ENCODE results near the gene KCNMB1. TPM values are rescaled to one million over a fixed set of nuclear protein-coding genes. Genes with fewer than 3 reads are reported as not detected.

KCNMB1 gene
- total RNA-seq, 2 donors from 2014 or later: 0.42 to 0.44 TPM

- no peaks in the 10 kb centered on the region for H3K36me3 Mint-ChIP-seq (ENCODE audit: low read depth)
- H3K27ac Mint-ChIP-seq: no peak overlapping the region
- no peak for ATAC-seq
- H3K4me3 Mint-ChIP-seq: no peak overlapping the region
- no peak for DNase-seq
- H3K4me1 Mint-ChIP-seq: peaks cover 12% of the 10 kb centered on the region
- H3K27me3 Mint-ChIP-seq: peaks cover 14% of the 10 kb centered on the region
- no peaks in the 10 kb centered on the region for H3K9me3 ChIP-seq (ENCODE audit: control insufficient read depth, low read length, poor library complexity, severe bottlenecking)
Observed at GRCh38 chr5:170342153-170342725, 46.9 kb downstream of the KCNMB1 start.

GRCh38 chr5:170341545-170341944 is 47.6 kb downstream of the KCNMB1 start:
- H3K27ac Mint-ChIP-seq: no peak overlapping the region
- no peaks in the 10 kb centered on the region for H3K36me3 Mint-ChIP-seq (ENCODE audit: low read depth)
- no peaks in the 10 kb centered on the region for H3K9me3 ChIP-seq (ENCODE audit: control insufficient read depth, low read length, poor library complexity, severe bottlenecking)
- no peak for DNase-seq
- H3K4me1 Mint-ChIP-seq: peaks cover 16% of the 10 kb centered on the region
- H3K27me3 Mint-ChIP-seq: peaks cover 13% of the 10 kb centered on the region
- ATAC-seq: no peak
- H3K4me3 Mint-ChIP-seq: no peak overlapping the region

GRCh38 chr5:170339780-170340167 is 49.4 kb downstream of the KCNMB1 start:
- ATAC-seq (no peak), DNase-seq (no peak)
- Mint-ChIP-seq H3K4me3 (no peak overlapping the region), H3K36me3 (ENCODE audit: low read depth) (peaks cover under 1% of the 10 kb centered on the region), H3K4me1 (peaks cover 32% of the 10 kb centered on the region), H3K27me3 (peaks cover 7% of the 10 kb centered on the region), H3K27ac (no peak overlapping the region)
- no peaks in the 10 kb centered on the region for H3K9me3 ChIP-seq (ENCODE audit: control insufficient read depth, low read length, poor library complexity, severe bottlenecking)

GRCh38 chr5:170338933-170339779 is 50.0 kb downstream of the KCNMB1 start:
- Mint-ChIP-seq H3K36me3 (ENCODE audit: low read depth) (peaks cover 2% of the 10 kb centered on the region), H3K4me1 (peaks cover 38% of the 10 kb centered on the region), H3K27ac (peak overlapping the region; percentile 65), H3K4me3 (no peak overlapping the region), H3K27me3 (peaks cover under 1% of the 10 kb centered on the region)
- ATAC-seq: peak; percentile 83
- H3K9me3 ChIP-seq (ENCODE audit: control insufficient read depth, low read length, poor library complexity, severe bottlenecking): no peaks in the 10 kb centered on the region
- DNase-seq: peak; percentile 38 to 52 (median 46)

- no peaks in the 10 kb centered on the region for H3K9me3 ChIP-seq (ENCODE audit: control insufficient read depth, low read length, poor library complexity, severe bottlenecking)
- H3K4me3 Mint-ChIP-seq: no peak overlapping the region
- DNase-seq: no peak
- ATAC-seq: peak; percentile 30
- peaks cover 45% of the 10 kb centered on the region for H3K4me1 Mint-ChIP-seq
- H3K27me3 Mint-ChIP-seq: no peaks in the 10 kb centered on the region
- peak overlapping the region; percentile 65 for H3K27ac Mint-ChIP-seq
- H3K36me3 Mint-ChIP-seq (ENCODE audit: low read depth): peaks cover 2% of the 10 kb centered on the region
Observed at GRCh38 chr5:170338291-170338690, 50.9 kb downstream of the KCNMB1 start.

GRCh38 chr5:170337045-170337733 is 52.0 kb downstream of the KCNMB1 start:
- peak overlapping the region; percentile 43 for H3K4me3 Mint-ChIP-seq
- no peaks in the 10 kb centered on the region for H3K27me3 Mint-ChIP-seq
- ATAC-seq (no peak), DNase-seq (no peak)
- peaks cover 55% of the 10 kb centered on the region for H3K4me1 Mint-ChIP-seq
- no peak overlapping the region for H3K27ac Mint-ChIP-seq
- no peaks in the 10 kb centered on the region for H3K9me3 ChIP-seq (ENCODE audit: control insufficient read depth, low read length, poor library complexity, severe bottlenecking)
- H3K36me3 Mint-ChIP-seq (ENCODE audit: low read depth): peaks cover 2% of the 10 kb centered on the region

- H3K9me3 ChIP-seq (ENCODE audit: control insufficient read depth, low read length, poor library complexity, severe bottlenecking): no peaks in the 10 kb centered on the region
- Mint-ChIP-seq H3K4me3 (peak overlapping the region; percentile 56), H3K27ac (no peak overlapping the region), H3K36me3 (ENCODE audit: low read depth) (peaks cover 2% of the 10 kb centered on the region), H3K4me1 (peaks cover 62% of the 10 kb centered on the region), H3K27me3 (no peaks in the 10 kb centered on the region)
- DNase-seq (no peak), ATAC-seq (no peak)
Observed at GRCh38 chr5:170336065-170336464, 53.1 kb downstream of the KCNMB1 start.

- no peak for ATAC-seq
- Mint-ChIP-seq H3K4me1 (peaks cover 67% of the 10 kb centered on the region), H3K4me3 (peak overlapping the region; percentile 88), H3K36me3 (ENCODE audit: low read depth) (peaks cover 2% of the 10 kb centered on the region), H3K27me3 (no peaks in the 10 kb centered on the region), H3K27ac (no peak overlapping the region)
- no peak for DNase-seq
- H3K9me3 ChIP-seq (ENCODE audit: control insufficient read depth, low read length, poor library complexity, severe bottlenecking): no peaks in the 10 kb centered on the region
Observed at GRCh38 chr5:170334626-170335025, 54.5 kb downstream of the KCNMB1 start.

- peak overlapping the region; percentile 88 for H3K4me3 Mint-ChIP-seq
- H3K9me3 ChIP-seq (ENCODE audit: control insufficient read depth, low read length, poor library complexity, severe bottlenecking): no peaks in the 10 kb centered on the region
- peak; percentile 29 to 50 (median 35) for DNase-seq
- H3K36me3 Mint-ChIP-seq (ENCODE audit: low read depth): peaks cover 2% of the 10 kb centered on the region
- peaks cover 61% of the 10 kb centered on the region for H3K4me1 Mint-ChIP-seq
- no peaks in the 10 kb centered on the region for H3K27me3 Mint-ChIP-seq
- no peak overlapping the region for H3K27ac Mint-ChIP-seq
- ATAC-seq: peak; percentile 45
Observed at GRCh38 chr5:170333161-170333910, 55.8 kb downstream of the KCNMB1 start.

- DNase-seq: no peak
- no peak for ATAC-seq
- Mint-ChIP-seq H3K36me3 (ENCODE audit: low read depth) (peaks cover 2% of the 10 kb centered on the region), H3K27me3 (no peaks in the 10 kb centered on the region), H3K4me1 (peaks cover 55% of the 10 kb centered on the region), H3K4me3 (no peak overlapping the region), H3K27ac (no peak overlapping the region)
- H3K9me3 ChIP-seq (ENCODE audit: control insufficient read depth, low read length, poor library complexity, severe bottlenecking): no peaks in the 10 kb centered on the region
Observed at GRCh38 chr5:170332058-170332457, 57.1 kb downstream of the KCNMB1 start.

GRCh38 chr5:170330568-170331054 is 58.6 kb downstream of the KCNMB1 start:
- no peaks in the 10 kb centered on the region for H3K9me3 ChIP-seq (ENCODE audit: control insufficient read depth, low read length, poor library complexity, severe bottlenecking)
- H3K27me3 Mint-ChIP-seq: no peaks in the 10 kb centered on the region
- peaks cover 2% of the 10 kb centered on the region for H3K36me3 Mint-ChIP-seq (ENCODE audit: low read depth)
- H3K4me1 Mint-ChIP-seq: peaks cover 42% of the 10 kb centered on the region
- H3K4me3 Mint-ChIP-seq: no peak overlapping the region
- no peak overlapping the region for H3K27ac Mint-ChIP-seq
- ATAC-seq (no peak), DNase-seq (no peak)

- Mint-ChIP-seq H3K27me3 (no peaks in the 10 kb centered on the region), H3K27ac (no peak overlapping the region), H3K36me3 (ENCODE audit: low read depth) (no peaks in the 10 kb centered on the region), H3K4me3 (no peak overlapping the region), H3K4me1 (peaks cover 33% of the 10 kb centered on the region)
- DNase-seq (no peak), ATAC-seq (no peak)
- H3K9me3 ChIP-seq (ENCODE audit: control insufficient read depth, low read length, poor library complexity, severe bottlenecking): no peaks in the 10 kb centered on the region
Observed at GRCh38 chr5:170329524-170329923, 59.6 kb downstream of the KCNMB1 start.

GRCh38 chr5:170327829-170328228 is 61.3 kb downstream of the KCNMB1 start:
- Mint-ChIP-seq H3K27ac (no peak overlapping the region), H3K36me3 (ENCODE audit: low read depth) (no peaks in the 10 kb centered on the region), H3K4me3 (no peak overlapping the region), H3K4me1 (peaks cover 18% of the 10 kb centered on the region), H3K27me3 (no peaks in the 10 kb centered on the region)
- DNase-seq: no peak
- no peak for ATAC-seq
- no peaks in the 10 kb centered on the region for H3K9me3 ChIP-seq (ENCODE audit: control insufficient read depth, low read length, poor library complexity, severe bottlenecking)

Measured in T-helper 17 cell (primary cell).